Stimulated activated CD8-positive, alpha-beta memory T cell treated with anti-CD3 and anti-CD28 coated beads, Interleukin-7, amount 100 ng/mL, for 1 hour (primary cell): ENCODE measurements around the gene C2orf69.
"Not testable (repeated sequence)": the region's sequence is repeated elsewhere in the genome, so short reads cannot be mapped to it uniquely, and the experiment has no call there.

Experiments
- DNase-seq, 2 donors: peaks; one replicate each; pipeline ENCODE4 v3.0.0-alpha.2; 2020; ENCODE audit warnings: low read depth in 2 of 2

C2orf69 gene

DNA sequence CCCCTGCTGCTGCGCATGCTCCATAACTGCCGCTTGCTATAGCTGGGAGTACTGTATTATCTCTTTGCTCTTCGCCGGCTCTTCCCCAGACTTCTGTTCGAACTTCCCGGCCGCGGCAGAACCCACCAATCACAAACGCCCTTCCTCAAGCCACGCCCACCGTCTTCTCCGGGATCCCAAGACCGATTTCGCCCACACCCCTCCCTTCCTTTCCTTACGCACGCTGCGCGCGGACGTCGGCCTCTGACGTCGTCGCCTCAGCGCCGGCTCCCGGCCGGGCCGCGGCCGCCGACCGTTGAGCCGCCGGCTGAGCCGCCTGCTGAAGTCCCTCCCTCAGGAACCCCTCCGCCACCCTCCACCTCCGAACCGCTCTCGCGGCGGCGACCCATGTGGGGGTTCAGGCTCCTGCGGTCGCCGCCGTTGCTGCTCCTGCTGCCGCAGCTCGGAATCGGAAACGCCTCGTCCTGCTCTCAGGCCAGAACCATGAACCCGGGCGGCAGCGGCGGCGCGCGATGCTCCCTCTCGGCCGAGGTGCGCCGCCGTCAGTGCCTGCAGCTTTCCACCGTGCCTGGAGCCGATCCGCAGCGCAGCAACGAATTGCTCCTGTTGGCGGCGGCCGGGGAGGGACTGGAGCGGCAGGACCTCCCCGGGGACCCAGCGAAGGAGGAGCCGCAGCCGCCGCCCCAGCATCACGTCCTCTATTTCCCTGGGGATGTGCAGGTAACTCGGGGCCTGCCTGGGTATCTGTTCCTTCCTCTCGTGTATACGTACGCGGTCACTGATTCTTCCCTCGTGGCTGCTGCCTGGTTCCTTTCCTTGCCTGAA, at the start of gene C2orf69:
Gene C2orf69 (plus strand): TSS at position 242 of the 825 bp plus-strand sequence. CDS start 146 bp downstream, at position 388.
- DNase-seq: peak; percentile 77 to 80

GRCh38 chr2:199862788-199863187, 48.3 kb upstream of the C2orf69 start:
- DNase-seq: no peak

GRCh38 chr2:199865905-199866304, 45.2 kb upstream of the C2orf69 start:
- no peak for DNase-seq

DNA sequence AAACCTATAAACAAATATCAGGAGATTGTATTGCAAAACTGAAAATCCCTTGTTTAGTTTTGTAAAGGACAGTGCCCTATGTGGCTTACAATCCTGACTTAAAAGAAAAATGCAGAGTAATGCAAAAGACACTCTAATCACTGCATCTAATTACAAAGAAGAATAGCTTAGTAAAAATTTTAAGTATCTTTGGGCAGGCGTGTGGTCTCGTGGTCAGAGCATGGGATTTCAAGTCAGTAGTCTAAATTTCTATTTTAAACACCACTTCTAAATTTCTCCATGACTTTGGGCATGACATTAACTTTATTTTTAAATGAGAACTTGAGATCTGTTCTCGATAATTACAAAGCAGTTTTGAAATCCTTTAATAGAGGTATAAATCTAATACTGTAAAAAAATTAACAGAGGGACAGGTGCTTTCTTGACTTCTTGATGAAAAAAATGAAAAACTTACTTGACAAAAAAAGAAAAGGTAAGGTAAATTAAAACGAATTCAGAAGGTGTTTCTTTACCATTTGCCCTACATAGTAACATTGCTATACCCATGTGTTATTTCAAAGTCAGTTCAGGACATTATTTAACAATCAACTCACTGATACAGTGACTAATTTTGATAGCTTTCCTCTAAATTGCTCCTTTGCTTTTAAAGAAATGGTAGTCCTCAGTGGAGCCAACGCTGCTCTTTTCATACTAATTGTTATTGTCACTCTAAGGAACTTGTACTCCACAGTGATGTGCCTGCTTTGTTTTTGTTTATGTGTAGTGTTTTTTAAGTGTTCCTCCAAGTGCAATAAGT, 42.5 kb upstream of the C2orf69 start:
- DNase-seq: no peak

DNA sequence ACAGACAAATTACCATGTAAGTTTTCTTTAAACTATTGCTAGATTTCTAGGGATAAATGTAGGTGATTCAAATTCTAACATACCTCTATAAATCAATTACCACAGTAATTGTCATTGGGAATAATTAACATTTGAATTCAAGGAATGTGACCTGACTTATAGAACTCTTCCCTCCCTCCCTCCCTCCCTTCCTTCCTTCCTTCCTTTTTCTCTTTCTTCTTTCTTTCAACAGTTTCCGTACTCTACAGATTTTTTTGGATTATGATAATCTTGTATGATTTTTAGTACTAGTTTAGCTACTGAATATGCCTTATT, 41.9 kb upstream of the C2orf69 start:
- DNase-seq: no peak

- no peak for DNase-seq
These were observed 41.4 kb upstream of the C2orf69 start for GRCh38 chr2:199869653-199870052.

DNA sequence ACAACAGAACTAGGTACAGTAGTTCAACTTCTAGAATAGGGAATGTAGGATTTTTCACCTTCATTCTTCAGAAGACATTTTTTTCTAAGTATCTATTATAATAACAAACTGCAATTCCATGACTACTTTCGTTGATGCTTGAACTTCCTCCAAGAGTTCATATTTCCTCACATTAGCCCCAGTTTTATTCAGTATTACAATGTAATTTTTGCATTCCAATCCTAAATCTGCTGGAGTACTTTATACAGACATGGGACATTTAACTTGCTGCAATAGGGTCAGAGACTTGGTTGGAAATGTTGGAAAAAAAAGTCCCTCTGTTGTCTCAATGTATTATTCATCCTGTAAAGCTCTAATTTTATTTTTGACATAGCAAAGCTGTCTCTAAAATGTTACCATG, 40.5 kb upstream of the C2orf69 start:
- DNase-seq: no peak

GRCh38 chr2:199874209-199874608, 36.9 kb upstream of the C2orf69 start:
- DNase-seq: no peak

DNA sequence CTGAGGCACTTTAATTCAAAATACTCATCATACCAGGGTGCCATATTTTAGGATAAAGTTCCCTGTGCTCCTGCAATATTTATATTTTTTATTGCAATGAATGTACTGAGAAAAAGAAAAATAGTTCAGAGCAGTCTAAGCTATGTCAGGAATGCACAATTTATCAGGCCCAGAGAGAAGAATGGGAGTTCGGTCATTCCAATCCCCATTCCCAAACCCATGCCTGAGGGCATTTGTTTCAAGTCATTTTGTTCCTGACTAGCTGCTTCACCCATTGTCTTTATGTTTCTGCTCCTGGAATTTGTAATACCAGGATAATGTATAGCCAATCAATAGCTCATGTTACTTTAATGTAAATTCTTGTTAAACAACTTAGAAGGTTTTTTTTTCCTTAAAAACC, 35.7 kb upstream of the C2orf69 start:
- no peak for DNase-seq

DNA sequence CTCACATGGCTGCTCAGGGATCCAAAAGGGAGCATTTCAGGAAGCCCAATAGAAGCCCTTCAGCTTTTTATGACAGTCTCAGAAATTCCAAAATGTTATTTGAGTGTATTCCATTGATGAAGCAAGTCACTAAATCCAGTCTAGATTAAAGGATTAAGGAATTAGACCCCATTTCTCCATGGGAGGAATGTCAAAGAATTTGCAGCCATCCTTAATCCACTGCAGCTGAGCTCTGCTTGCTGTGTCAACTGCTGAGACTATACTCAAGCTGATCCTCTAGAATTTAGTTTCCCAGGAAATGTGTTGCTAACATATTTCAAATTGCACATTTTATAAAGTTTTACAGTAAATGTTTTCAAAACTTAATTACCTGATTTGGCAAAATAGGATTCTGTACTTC, 28.4 kb upstream of the C2orf69 start:
- no peak for DNase-seq

DNA sequence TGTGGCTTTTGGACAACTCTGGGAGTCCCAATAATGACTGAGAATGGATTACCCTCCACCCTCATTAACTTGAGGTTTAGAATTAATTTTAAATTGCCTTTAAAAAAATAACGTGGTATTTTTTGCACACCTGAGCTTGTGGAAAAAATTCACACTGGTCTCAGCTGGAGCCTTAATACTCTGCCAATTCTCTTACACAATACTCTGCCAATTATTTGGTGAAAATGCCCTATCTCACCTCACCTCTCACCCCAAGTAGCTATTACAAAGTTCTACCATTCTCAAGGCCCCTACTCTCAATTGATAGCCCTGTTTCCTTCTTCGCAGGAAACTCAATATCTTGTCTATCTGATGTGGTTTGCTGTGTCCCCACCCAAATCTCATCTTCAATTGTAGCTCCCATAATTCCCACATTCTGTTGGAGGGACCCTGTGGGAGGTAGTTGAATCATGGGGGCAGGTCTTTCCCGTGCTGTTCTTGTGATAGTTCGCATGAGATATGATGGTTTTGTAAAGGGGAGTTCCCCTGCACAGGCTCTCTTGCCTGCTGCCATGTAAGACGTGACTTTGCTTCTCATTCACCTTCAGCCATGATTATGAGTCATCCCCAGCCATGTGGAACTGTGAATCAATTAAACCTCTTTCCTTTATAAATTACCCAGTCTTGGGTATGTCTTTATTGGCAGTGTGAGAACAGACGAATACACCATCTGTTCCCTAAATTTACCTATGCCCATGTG, 27.4 kb upstream of the C2orf69 start:
- no peak for DNase-seq

DNA sequence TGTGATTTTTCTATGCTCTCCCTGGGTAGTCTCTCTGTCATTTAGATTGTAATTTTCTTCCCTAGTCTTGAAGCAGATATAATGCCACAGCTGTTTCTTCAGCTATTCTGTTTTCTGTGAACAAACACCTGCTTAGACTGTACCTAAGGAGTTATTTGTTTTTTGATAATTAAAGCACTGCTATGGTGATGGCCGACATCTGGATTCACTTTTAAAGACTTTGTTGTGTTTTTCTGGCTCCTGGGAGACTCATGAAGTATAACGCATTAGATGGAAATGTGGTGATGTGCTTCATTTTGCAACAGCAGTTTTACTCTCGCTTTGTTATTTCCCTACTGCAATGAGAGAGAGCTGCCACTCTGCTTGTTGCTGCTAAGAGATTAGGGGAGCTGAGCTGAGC, 15.7 kb upstream of the C2orf69 start:
- DNase-seq: no peak

GRCh38 chr2:199896617-199897016, 14.5 kb upstream of the C2orf69 start:
- no peak for DNase-seq

DNA sequence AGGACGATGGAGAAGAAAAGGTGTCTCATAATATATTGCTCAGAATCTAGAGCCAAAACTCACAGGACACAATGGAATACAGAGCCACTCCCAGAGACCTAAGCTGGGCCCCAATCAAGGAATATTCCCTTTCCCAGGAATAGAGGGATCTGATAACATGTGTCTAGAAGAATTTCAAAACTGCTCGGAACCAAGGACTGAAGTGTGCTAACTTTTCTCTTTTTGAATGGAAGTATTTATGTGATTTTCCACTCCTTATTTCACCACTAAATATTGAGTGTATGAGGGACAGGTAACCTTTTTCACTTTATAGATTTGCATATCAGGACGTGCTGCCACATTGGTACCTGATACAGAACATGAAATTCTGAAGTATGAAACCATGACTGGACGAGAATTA, 9.2 kb upstream of the C2orf69 start:
- no peak for DNase-seq

DNA sequence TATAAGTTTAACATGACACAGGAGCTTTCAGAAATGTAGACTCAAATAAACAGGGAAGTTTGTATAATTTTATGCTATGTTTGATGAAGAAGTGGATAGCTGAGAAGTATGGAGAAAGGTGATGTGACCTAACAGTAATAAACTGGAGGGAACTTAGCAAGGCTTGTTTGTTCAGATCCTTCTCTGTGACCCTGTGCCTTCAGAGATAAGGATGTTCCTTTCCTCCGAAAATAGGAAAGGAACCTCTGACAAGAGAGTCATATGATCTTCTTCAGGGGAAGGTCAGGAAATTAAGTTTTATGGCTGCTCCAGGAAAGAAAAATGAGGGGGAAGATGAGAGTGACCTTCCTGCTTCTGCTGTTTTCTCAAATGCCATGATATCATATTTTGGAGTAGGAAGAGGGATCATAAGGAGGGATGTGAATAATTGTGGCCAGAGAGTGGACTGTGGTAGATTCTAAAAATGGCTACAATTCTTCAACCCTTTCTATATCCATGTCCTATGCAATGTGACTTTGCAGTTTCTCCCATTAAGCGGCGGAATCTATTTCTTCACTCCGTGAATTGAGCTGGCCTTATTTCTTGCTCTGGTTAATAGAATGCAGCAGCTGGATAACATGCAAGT, 8.5 kb upstream of the C2orf69 start:
- DNase-seq: no peak

DNA sequence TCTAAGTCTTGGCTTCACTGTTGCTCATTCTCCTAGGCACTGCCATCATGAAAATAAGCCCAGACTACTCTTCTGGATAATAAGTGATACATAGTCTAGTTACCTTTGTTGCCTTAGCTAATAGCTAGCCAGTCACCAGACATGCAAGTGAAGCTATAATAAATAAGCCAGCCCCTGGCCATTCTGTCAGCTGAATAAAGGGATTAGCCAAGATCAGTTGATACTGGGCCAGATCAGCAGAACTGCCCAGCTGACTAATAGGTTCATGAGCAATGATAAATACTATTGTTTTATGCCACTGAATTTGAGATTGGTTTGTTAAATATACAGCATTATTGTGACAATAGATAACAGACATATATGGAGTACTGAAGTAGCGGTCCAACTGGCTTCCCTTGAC, 8.0 kb upstream of the C2orf69 start:
- no peak for DNase-seq

GRCh38 chr2:199907008-199907714, 3.9 kb upstream of the C2orf69 start:
- no peak for DNase-seq

DNA sequence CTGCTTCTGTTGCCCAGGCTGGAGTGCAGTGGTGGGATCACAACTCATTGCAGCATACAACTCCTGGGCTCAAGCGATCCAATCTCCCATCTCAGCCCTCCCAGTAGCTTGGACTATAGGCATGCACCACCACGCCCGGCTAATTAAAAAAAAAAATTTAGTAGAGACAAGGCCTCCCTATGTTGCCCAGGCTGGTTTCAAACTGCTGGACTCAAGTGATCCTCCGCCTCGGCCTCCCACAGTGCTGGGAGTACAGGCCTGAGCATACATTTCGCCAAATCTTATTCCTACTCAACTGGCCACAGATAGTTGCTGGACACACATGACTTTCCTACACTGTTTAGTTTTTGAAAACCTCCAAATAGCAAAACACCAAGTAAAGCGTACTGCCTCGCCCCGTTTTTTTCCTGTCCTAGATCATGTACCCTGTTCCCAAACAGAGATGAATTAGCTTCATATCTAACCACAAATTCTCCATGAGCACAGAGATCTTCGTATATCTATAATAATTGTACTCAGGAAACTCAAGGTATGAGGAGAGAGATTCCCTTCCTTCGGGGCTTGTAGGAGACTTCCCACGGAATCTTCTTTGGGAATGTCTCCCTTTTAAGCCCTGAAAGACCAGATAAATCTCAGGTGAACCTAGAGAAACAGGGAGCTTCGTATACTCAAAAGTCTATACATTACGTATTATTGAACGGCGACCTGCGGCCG, 598 bp upstream of the C2orf69 start:
- no peak for DNase-seq

DNA sequence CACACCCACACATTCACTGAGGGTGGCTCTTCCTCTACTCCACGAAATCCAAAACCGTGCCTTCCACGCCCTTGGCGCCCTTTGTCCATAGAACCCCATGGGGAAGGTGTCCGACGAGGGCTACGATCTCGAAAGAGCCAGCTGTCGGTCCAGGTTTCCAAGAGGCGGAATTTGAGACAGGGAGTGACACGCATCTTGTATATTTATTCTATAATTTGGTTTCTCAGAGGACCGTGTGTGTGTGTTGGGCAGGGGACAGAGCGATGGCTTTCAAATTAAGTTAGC, 726 bp downstream of the C2orf69 start:
- no peak for DNase-seq

GRCh38 chr2:199912553-199913114, 1.5 kb downstream of the C2orf69 start:
- not testable (repeated sequence) for DNase-seq
